Ramos (cell line): Measurements from ENCODE around the gene ERO1B.
"Not testable (repeated sequence)": the region's sequence is repeated elsewhere in the genome, so short reads cannot be mapped to it uniquely, and the experiment has no call there.

Source experiments
- in situ Hi-C: fragments of 300-500 bp; cut with MboI; formaldehyde crosslinking; loops from one replicate; pipeline ENCODE4 v1.14.3; 2022; ENCODE audit warnings: low sequenced_read_pairs; ENCODE audit not compliant: unreplicated experiment

Gene ERO1B

GRCh38 chr1:236281654-236282424, at the start of gene ERO1B:
Gene ERO1B (minus strand): TSS chr1:236281958. CDS start chr1:236281783, 175 bp downstream.
- in situ Hi-C loops = no loop called here

- in situ Hi-C loops = not testable (repeated sequence)
Measured at GRCh38 chr1:236331412-236331811, 49.7 kb upstream of the ERO1B start.

GRCh38 chr1:236326432-236326831, 44.7 kb upstream of the ERO1B start:
- in situ Hi-C loops = no loop called here

- in situ Hi-C loops = no loop called here
Measured at GRCh38 chr1:236325567-236325966, 43.8 kb upstream of the ERO1B start.

GRCh38 chr1:236323819-236324411, 42.2 kb upstream of the ERO1B start:
- in situ Hi-C loops = no loop called here

- in situ Hi-C loops = no loop called here
Measured at GRCh38 chr1:236322566-236323409, 41.0 kb upstream of the ERO1B start.

GRCh38 chr1:236321101-236321500, 39.3 kb upstream of the ERO1B start:
- in situ Hi-C loops = no loop called here

GRCh38 chr1:236320671-236321070, 38.9 kb upstream of the ERO1B start:
- in situ Hi-C loops = no loop called here

GRCh38 chr1:236320214-236320613, 38.5 kb upstream of the ERO1B start:
- in situ Hi-C loops = no loop called here

GRCh38 chr1:236316437-236316836, 34.7 kb upstream of the ERO1B start:
- in situ Hi-C loops = no loop called here

- in situ Hi-C loops = no loop called here
Measured at GRCh38 chr1:236315518-236315917, 33.8 kb upstream of the ERO1B start.

- in situ Hi-C loops = no loop called here
Measured at GRCh38 chr1:236315092-236315491, 33.3 kb upstream of the ERO1B start.

- in situ Hi-C loops = not testable (repeated sequence)
Measured at GRCh38 chr1:236314050-236314449, 32.3 kb upstream of the ERO1B start.

GRCh38 chr1:236313427-236313826, 31.7 kb upstream of the ERO1B start:
- in situ Hi-C loops = no loop called here

- in situ Hi-C loops = no loop called here
Measured at GRCh38 chr1:236311040-236311439, 29.3 kb upstream of the ERO1B start.

- in situ Hi-C loops = no loop called here
Measured at GRCh38 chr1:236308827-236309226, 27.1 kb upstream of the ERO1B start.

- in situ Hi-C loops = no loop called here
Measured at GRCh38 chr1:236307435-236307834, 25.7 kb upstream of the ERO1B start.

- in situ Hi-C loops = loop anchor here (5.0 kb wide), 1 partner anchor 197 kb away; no protein-coding TSS in a partner anchor
Measured at GRCh38 chr1:236304682-236305081, 22.9 kb upstream of the ERO1B start.

GRCh38 chr1:236303675-236304074, 21.9 kb upstream of the ERO1B start:
- in situ Hi-C loops = loop anchor here (5.0 kb wide), 1 partner anchor 196 kb away; no protein-coding TSS in a partner anchor

GRCh38 chr1:236302941-236303340, 21.2 kb upstream of the ERO1B start:
- in situ Hi-C loops = loop anchor here (5.0 kb wide), 1 partner anchor 196 kb away; no protein-coding TSS in a partner anchor

- in situ Hi-C loops = loop anchor here (5.0 kb wide), 1 partner anchor 195 kb away; no protein-coding TSS in a partner anchor
Measured at GRCh38 chr1:236301958-236302335, 20.2 kb upstream of the ERO1B start.
